ENCODE data around the gene CNDP2. TPM values are rescaled to one million over a fixed set of nuclear protein-coding genes. Genes with fewer than 3 reads are reported as not detected.

CNDP2 gene
- total RNA-seq, 2 experiments from 2014 or later: 145 to 163 TPM

GRCh38 chr18:74508821-74509225, 12.7 kb downstream of the CNDP2 start:
- POLR2A ChIA-PET: no interaction called here
- CTCF ChIA-PET: interaction anchor here (0.6 to 0.7 kb wide), 2 partner anchors 134 to 356 kb away, joined by 3 to 4 read pairs; no protein-coding TSS in a partner anchor
- peaks cover 10% of the 10 kb centered on the region for H3K4me1 Mint-ChIP-seq
- H3K27me3 Mint-ChIP-seq: no peaks in the 10 kb centered on the region
- peaks cover 66% of the 10 kb centered on the region for H3K36me3 Mint-ChIP-seq (ENCODE audit: low read depth)
- H3K4me3 Mint-ChIP-seq: no peak overlapping the region
- DNase-seq: no peak
- peak overlapping the region; percentile 41 for H3K27ac Mint-ChIP-seq
- no peaks in the 10 kb centered on the region for H3K9me3 Mint-ChIP-seq

- DNase-seq: no peak
- Mint-ChIP-seq H3K27me3 (no peaks in the 10 kb centered on the region), H3K4me3 (no peak overlapping the region), H3K4me1 (peaks cover 10% of the 10 kb centered on the region), H3K9me3 (no peaks in the 10 kb centered on the region), H3K36me3 (ENCODE audit: low read depth) (peaks cover 60% of the 10 kb centered on the region), H3K27ac (no peak overlapping the region)
- ChIA-PET CTCF (no interaction called here), POLR2A (no interaction called here)
Measured at GRCh38 chr18:74509856-74510769, 13.9 kb downstream of the CNDP2 start.

GRCh38 chr18:74510770-74511095, 14.6 kb downstream of the CNDP2 start:
- DNase-seq: no peak
- Mint-ChIP-seq H3K4me1 (peaks cover 7% of the 10 kb centered on the region), H3K27ac (no peak overlapping the region), H3K27me3 (no peaks in the 10 kb centered on the region), H3K4me3 (no peak overlapping the region), H3K9me3 (no peaks in the 10 kb centered on the region), H3K36me3 (ENCODE audit: low read depth) (peaks cover 54% of the 10 kb centered on the region)
- ChIA-PET CTCF (no interaction called here), POLR2A (no interaction called here)

GRCh38 chr18:74511823-74512222, 15.7 kb downstream of the CNDP2 start:
- H3K4me1 Mint-ChIP-seq: peaks cover 2% of the 10 kb centered on the region
- no peak overlapping the region for H3K4me3 Mint-ChIP-seq
- no peak for DNase-seq
- CTCF ChIA-PET: no interaction called here
- H3K27ac Mint-ChIP-seq: no peak overlapping the region
- no peaks in the 10 kb centered on the region for H3K9me3 Mint-ChIP-seq
- no peaks in the 10 kb centered on the region for H3K27me3 Mint-ChIP-seq
- POLR2A ChIA-PET: no interaction called here
- H3K36me3 Mint-ChIP-seq (ENCODE audit: low read depth): peaks cover 50% of the 10 kb centered on the region

- ChIA-PET POLR2A (no interaction called here), CTCF (no interaction called here)
- no peak overlapping the region for H3K4me3 Mint-ChIP-seq
- no peaks in the 10 kb centered on the region for H3K27me3 Mint-ChIP-seq
- no peaks in the 10 kb centered on the region for H3K9me3 Mint-ChIP-seq
- H3K27ac Mint-ChIP-seq: no peak overlapping the region
- peaks cover 45% of the 10 kb centered on the region for H3K36me3 Mint-ChIP-seq (ENCODE audit: low read depth)
- H3K4me1 Mint-ChIP-seq: no peaks in the 10 kb centered on the region
- no peak for DNase-seq
Measured at GRCh38 chr18:74512321-74513053, 16.3 kb downstream of the CNDP2 start.

GRCh38 chr18:74513149-74513882, 17.2 kb downstream of the CNDP2 start:
- peaks cover 43% of the 10 kb centered on the region for H3K36me3 Mint-ChIP-seq (ENCODE audit: low read depth)
- no peaks in the 10 kb centered on the region for H3K4me1 Mint-ChIP-seq
- no peaks in the 10 kb centered on the region for H3K27me3 Mint-ChIP-seq
- ChIA-PET CTCF (no interaction called here), POLR2A (no interaction called here)
- H3K27ac Mint-ChIP-seq: no peak overlapping the region
- no peaks in the 10 kb centered on the region for H3K9me3 Mint-ChIP-seq
- no peak for DNase-seq
- no peak overlapping the region for H3K4me3 Mint-ChIP-seq

GRCh38 chr18:74513883-74514205, 17.7 kb downstream of the CNDP2 start:
- CTCF ChIA-PET: no interaction called here
- DNase-seq: no peak
- H3K27ac Mint-ChIP-seq: no peak overlapping the region
- H3K36me3 Mint-ChIP-seq (ENCODE audit: low read depth): peaks cover 38% of the 10 kb centered on the region
- H3K27me3 Mint-ChIP-seq: no peaks in the 10 kb centered on the region
- no peak overlapping the region for H3K4me3 Mint-ChIP-seq
- POLR2A ChIA-PET: no interaction called here
- no peaks in the 10 kb centered on the region for H3K4me1 Mint-ChIP-seq
- H3K9me3 Mint-ChIP-seq: no peaks in the 10 kb centered on the region

- Mint-ChIP-seq H3K36me3 (ENCODE audit: low read depth) (peaks cover 36% of the 10 kb centered on the region), H3K27me3 (no peaks in the 10 kb centered on the region), H3K4me3 (no peak overlapping the region), H3K27ac (peak overlapping the region; percentile 23), H3K9me3 (no peaks in the 10 kb centered on the region), H3K4me1 (no peaks in the 10 kb centered on the region)
- POLR2A ChIA-PET: no interaction called here
- DNase-seq: no peak
- CTCF ChIA-PET: interaction anchor here (0.6 to 0.8 kb wide), 2 partner anchors 84 to 313 kb away, joined by 3 read pairs; no protein-coding TSS in a partner anchor
Measured at GRCh38 chr18:74514860-74515495, 18.8 kb downstream of the CNDP2 start.

- ChIA-PET POLR2A (no interaction called here), CTCF (interaction anchor here (0.6 to 1.5 kb wide), 3 partner anchors 16 to 314 kb away, joined by 3 to 4 read pairs (median 3); no protein-coding TSS in a partner anchor)
- Mint-ChIP-seq H3K27me3 (no peaks in the 10 kb centered on the region), H3K4me3 (no peak overlapping the region), H3K27ac (no peak overlapping the region), H3K9me3 (no peaks in the 10 kb centered on the region), H3K4me1 (no peaks in the 10 kb centered on the region), H3K36me3 (ENCODE audit: low read depth) (peaks cover 37% of the 10 kb centered on the region)
- DNase-seq: no peak
Measured at GRCh38 chr18:74515620-74516231, 19.6 kb downstream of the CNDP2 start.

GRCh38 chr18:74516271-74517235, 20.4 kb downstream of the CNDP2 start:
- no peaks in the 10 kb centered on the region for H3K27me3 Mint-ChIP-seq
- H3K4me3 Mint-ChIP-seq: no peak overlapping the region
- peaks cover 29% of the 10 kb centered on the region for H3K36me3 Mint-ChIP-seq (ENCODE audit: low read depth)
- H3K4me1 Mint-ChIP-seq: no peaks in the 10 kb centered on the region
- DNase-seq: no peak
- ChIA-PET POLR2A (interaction anchor here (0.7 kb wide), 1 partner anchor 17 kb away, joined by 5 read pairs; no protein-coding TSS in a partner anchor), CTCF (interaction anchor here (1.5 kb wide), 1 partner anchor 17 kb away, joined by 4 read pairs; no protein-coding TSS in a partner anchor)
- no peaks in the 10 kb centered on the region for H3K9me3 Mint-ChIP-seq
- H3K27ac Mint-ChIP-seq: no peak overlapping the region

GRCh38 chr18:74517236-74517630, 21.1 kb downstream of the CNDP2 start:
- H3K27ac Mint-ChIP-seq: no peak overlapping the region
- CTCF ChIA-PET: no interaction called here

More at GRCh38 chr18:74517236-74517630, 21.1 kb downstream of the CNDP2 start:
- H3K4me3 Mint-ChIP-seq: no peak overlapping the region
- peaks cover 29% of the 10 kb centered on the region for H3K36me3 Mint-ChIP-seq (ENCODE audit: low read depth)
- DNase-seq: no peak
- POLR2A ChIA-PET: interaction anchor here (0.7 kb wide), 1 partner anchor 18 kb away, joined by 5 read pairs; no protein-coding TSS in a partner anchor
- no peaks in the 10 kb centered on the region for H3K27me3 Mint-ChIP-seq
- H3K9me3 Mint-ChIP-seq: no peaks in the 10 kb centered on the region
- no peaks in the 10 kb centered on the region for H3K4me1 Mint-ChIP-seq
